AG09309 (cell line): ENCODE data around the gene MME.

Experiments
- DNase-seq: peaks from one replicate; pipeline ENCODE4 v3.0.0-alpha.2; 2010; ENCODE audit warnings: low read depth
- H3K4me3 ChIP-seq: 2 replicates; pipeline ENCODE4 v1.5.1; 2011; ENCODE audit warnings: mild to moderate bottlenecking, low read depth, low read length, moderate library complexity; ENCODE audit not compliant: control insufficient read depth
- CTCF ChIP-seq: IDR thresholded peaks from 2 replicates; pipeline ENCODE4 v1.5.1; 2011; ENCODE audit warnings: mild to moderate bottlenecking, low read depth, low read length, inconsistent platforms; ENCODE audit not compliant: insufficient read depth, control insufficient read depth; ENCODE audit errors: missing control alignments

The MME gene

GRCh38 chr3:155179966-155180757, 100.0 kb downstream of the MME start:
- H3K4me3 ChIP-seq, result no peak overlapping the region
- TF ChIP-seq CTCF, result no peak
- DNase-seq, result no peak

GRCh38 chr3:155182467-155182866, 102.3 kb downstream of the MME start:
- DNase-seq, result no peak
- no peak for TF ChIP-seq CTCF

GRCh38 chr3:155184011-155184410, 103.9 kb downstream of the MME start:
- TF ChIP-seq CTCF, result no peak
- DNase-seq, result no peak
- no peak overlapping the region for H3K4me3 ChIP-seq

More at GRCh38 chr3:155182467-155182866, 102.3 kb downstream of the MME start:
- H3K4me3 ChIP-seq, result no peak overlapping the region

GRCh38 chr3:155185631-155186071, 105.5 kb downstream of the MME start:
- no peak overlapping the region for H3K4me3 ChIP-seq
- DNase-seq, result peak; percentile 72
- no peak for TF ChIP-seq CTCF

GRCh38 chr3:155188031-155188430, 107.9 kb downstream of the MME start:
- H3K4me3 ChIP-seq, result no peak overlapping the region
- TF ChIP-seq CTCF, result no peak
- no peak for DNase-seq

GRCh38 chr3:155189478-155189877, 109.4 kb downstream of the MME start:
- TF ChIP-seq CTCF, result no peak
- no peak overlapping the region for H3K4me3 ChIP-seq

More at GRCh38 chr3:155189478-155189877, 109.4 kb downstream of the MME start:
- no peak for DNase-seq
